ENCODE results near the gene IL1B. TPM values are rescaled to one million over a fixed set of nuclear protein-coding genes. Genes with fewer than 3 reads are reported as not detected.

IL1B gene
- polyA plus RNA-seq, 3 donors from 2014 or later, result 0.31 to 3.7 (median 1.3) TPM

DNA sequence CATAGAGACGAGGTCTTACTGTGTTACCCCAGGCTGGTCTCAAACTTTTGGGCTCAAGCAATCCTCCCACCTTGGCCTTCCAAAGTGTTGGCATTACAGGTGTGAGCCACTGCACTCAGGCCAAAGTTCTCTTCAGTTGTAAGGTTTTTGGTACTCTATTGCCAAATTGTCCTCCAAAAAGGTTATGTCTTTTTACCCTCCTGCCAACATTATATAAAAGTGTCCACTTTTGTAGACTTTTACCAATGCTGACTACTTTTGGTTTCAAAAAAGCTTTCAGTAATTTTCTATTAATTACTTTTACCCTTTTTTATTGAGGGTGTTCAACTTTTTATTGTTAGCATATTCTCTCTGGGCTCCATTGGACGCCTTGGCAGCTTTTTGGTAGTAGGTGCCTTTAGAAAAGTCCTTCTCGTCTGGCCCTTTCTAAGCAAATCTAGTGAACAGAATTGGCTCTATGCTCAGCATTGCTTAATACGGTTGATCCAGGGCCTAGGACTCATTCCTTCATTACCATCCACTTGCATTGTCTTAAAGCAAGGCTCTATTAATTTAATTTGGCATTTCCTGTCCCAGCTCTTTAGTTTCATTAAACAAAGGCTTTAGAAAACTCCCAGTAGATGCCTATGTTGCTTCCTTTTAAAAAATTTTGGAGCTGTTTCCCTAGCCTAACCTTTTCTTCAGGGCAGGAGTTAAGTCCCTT is 35.5 kb downstream of the IL1B start:
- Mint-ChIP-seq H3K36me3 (peaks cover 0 to 4% (median 3%) of the 10 kb centered on the region in 3 donors), H3K27me3 (ENCODE audit: low read depth in 3 of 3) (peaks cover 0 to 3% (median 0%) of the 10 kb centered on the region in 3 donors), H3K4me1 (peaks cover 0 to 7% of the 10 kb centered on the region in 2 donors), H3K4me3 (no peak overlapping the region), H3K9me3 (peaks cover 0 to 4% (median 0%) of the 10 kb centered on the region in 6 donors), H3K27ac (no peak overlapping the region)
- no peak for DNase-seq

DNA sequence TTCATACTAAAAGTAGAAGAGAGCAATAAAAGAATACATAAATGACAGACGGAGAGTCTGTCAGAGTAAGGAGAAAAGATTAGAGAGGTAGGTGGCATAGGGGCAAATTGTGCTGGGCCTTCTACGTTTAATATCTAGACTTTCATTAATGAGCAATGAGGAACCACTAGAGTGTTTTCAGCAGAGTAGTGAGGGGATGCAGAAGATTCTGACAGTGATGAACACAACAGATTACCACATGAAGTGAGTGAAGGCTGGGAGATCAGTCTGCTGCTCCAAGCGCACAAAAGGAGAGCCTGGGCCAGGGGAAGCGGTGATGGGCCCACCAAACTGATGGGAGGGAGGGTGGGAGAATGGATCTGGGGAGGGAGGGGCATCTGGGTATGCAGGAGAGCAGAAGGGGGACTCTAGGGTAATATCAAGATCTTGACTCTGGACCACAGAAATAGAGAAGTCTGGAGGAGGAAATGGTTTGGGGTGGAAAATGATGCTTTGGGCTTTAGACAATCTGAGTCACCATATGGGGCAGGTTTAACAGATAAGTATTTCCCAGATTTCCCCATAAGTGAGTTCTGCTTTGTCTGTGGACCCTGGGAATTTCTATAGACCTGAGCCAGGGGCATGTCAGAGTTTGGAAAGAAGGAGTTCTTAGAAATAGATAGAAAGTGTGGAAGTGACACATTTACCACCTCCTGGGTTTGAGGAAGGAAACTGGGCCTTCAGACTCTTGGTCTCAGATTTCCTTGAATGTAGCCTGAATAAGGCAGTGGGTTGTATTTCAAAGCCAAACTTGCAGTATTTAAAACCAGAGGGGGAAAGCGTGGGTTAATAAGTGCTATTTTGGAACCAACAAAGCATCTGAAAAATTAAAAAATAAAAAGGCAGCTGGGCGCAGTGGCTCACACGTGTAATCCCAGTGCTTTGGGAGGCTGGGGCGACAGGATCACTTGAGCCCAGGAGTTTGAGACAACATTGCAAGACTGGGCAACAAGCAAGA is 37.3 kb downstream of the IL1B start:
- H3K4me1 Mint-ChIP-seq, result peaks cover 8 to 10% of the 10 kb centered on the region in 2 donors
- H3K4me3 Mint-ChIP-seq, result no peak overlapping the region
- H3K27ac Mint-ChIP-seq, result peak overlapping the region in 2 of 6 donors; percentile 6 to 8
- DNase-seq, result no peak
- peaks cover 0 to 2% (median 0%) of the 10 kb centered on the region in 6 donors for H3K9me3 Mint-ChIP-seq
- H3K36me3 Mint-ChIP-seq, result peaks cover 0 to 4% (median 3%) of the 10 kb centered on the region in 3 donors
- peaks cover 0 to under 1% (median 0%) of the 10 kb centered on the region in 3 donors for H3K27me3 Mint-ChIP-seq (ENCODE audit: low read depth in 3 of 3)

DNA sequence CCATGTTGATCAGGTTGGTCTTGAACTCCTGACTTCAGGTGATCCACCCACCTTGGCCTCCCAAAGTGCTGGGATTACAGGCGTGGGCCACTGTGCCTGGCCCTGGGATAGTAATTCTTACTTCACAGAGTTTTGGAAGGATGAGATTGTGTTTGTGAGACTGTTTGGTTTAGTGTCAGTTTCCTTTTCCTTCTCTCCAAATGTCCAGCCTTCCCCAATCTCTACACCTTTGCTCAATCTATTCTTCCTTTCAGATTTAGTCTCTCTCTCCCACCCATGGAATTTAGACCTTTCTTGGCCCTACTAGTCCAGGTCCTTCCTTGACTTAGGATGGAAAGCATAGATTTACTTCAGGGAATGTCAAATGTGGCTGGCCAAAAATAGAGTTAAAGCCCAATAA is 40.1 kb downstream of the IL1B start:
- H3K4me1 Mint-ChIP-seq, result peaks cover 21% of the 10 kb centered on the region in 2 donors
- peaks cover 0 to 4% (median 3%) of the 10 kb centered on the region in 3 donors for H3K36me3 Mint-ChIP-seq
- H3K27me3 Mint-ChIP-seq (ENCODE audit: low read depth in 3 of 3), result peaks cover 0 to 1% (median 0%) of the 10 kb centered on the region in 3 donors
- H3K27ac Mint-ChIP-seq, result no peak overlapping the region
- DNase-seq, result no peak
- H3K4me3 Mint-ChIP-seq, result no peak overlapping the region
- peaks cover 0 to 2% (median 0%) of the 10 kb centered on the region in 6 donors for H3K9me3 Mint-ChIP-seq

DNA sequence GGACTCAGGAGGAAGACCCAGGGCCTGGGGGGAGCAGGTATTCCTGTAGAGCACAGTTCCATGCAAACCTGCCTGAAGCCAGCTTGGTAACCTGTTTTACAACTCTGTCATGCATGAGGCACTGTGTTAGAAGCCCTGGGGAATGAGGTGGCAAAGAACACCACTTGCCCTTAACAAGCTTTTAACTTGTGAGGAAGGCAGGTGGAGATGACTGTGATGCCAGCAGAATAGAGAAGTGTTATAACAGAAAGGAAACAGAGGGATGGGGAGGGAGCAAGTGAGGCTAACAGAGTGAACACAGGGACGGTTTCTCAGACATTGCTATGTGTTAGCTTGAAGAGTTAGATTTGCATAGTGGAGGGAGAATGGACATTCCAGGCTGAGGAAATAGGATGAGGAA is 40.8 kb downstream of the IL1B start:
- no peak overlapping the region for H3K27ac Mint-ChIP-seq
- peaks cover 0 to 2% (median 0%) of the 10 kb centered on the region in 6 donors for H3K9me3 Mint-ChIP-seq
- DNase-seq, result no peak
- no peak overlapping the region for H3K4me3 Mint-ChIP-seq
- H3K4me1 Mint-ChIP-seq, result peaks cover 21% of the 10 kb centered on the region in 2 donors
- peaks cover 0 to 1% (median 0%) of the 10 kb centered on the region in 3 donors for H3K27me3 Mint-ChIP-seq (ENCODE audit: low read depth in 3 of 3)
- peaks cover 0 to 4% (median 3%) of the 10 kb centered on the region in 3 donors for H3K36me3 Mint-ChIP-seq

- Mint-ChIP-seq H3K4me1 (peaks cover 21% of the 10 kb centered on the region in 2 donors), H3K27ac (peak overlapping the region in 2 of 6 donors; percentile 35 to 52), H3K27me3 (ENCODE audit: low read depth in 3 of 3) (peaks cover 0 to 1% (median 0%) of the 10 kb centered on the region in 3 donors), H3K36me3 (peaks cover 0 to 4% (median 0%) of the 10 kb centered on the region in 3 donors), H3K9me3 (no peaks in the 10 kb centered on the region), H3K4me3 (no peak overlapping the region)
- no peak for DNase-seq
Measured at GRCh38 chr2:112794841-112795240, 41.7 kb downstream of the IL1B start.

GRCh38 chr2:112794131-112794733 is 42.3 kb downstream of the IL1B start:
- peaks cover 0 to 1% (median 0%) of the 10 kb centered on the region in 3 donors for H3K27me3 Mint-ChIP-seq (ENCODE audit: low read depth in 3 of 3)
- peaks cover 0 to 4% (median 0%) of the 10 kb centered on the region in 3 donors for H3K36me3 Mint-ChIP-seq
- H3K4me3 Mint-ChIP-seq, result peak overlapping the region in 3 of 5 donors; percentile 0 to 12 (median 4)
- peak; percentile 46 to 58 (median 55) for DNase-seq
- H3K9me3 Mint-ChIP-seq, result no peaks in the 10 kb centered on the region
- H3K27ac Mint-ChIP-seq, result peak overlapping the region; percentile 2 to 42 (median 20)
- H3K4me1 Mint-ChIP-seq, result peaks cover 15 to 21% of the 10 kb centered on the region in 2 donors

- Mint-ChIP-seq H3K9me3 (no peaks in the 10 kb centered on the region), H3K27me3 (ENCODE audit: low read depth in 3 of 3) (peaks cover 0 to 1% (median 0%) of the 10 kb centered on the region in 3 donors), H3K4me3 (no peak overlapping the region), H3K36me3 (peaks cover 0 to 4% (median 0%) of the 10 kb centered on the region in 3 donors), H3K27ac (peak overlapping the region in 5 of 6 donors; percentile 28 to 57 (median 42)), H3K4me1 (peaks cover 14 to 21% of the 10 kb centered on the region in 2 donors)
- DNase-seq, result no peak
Measured at GRCh38 chr2:112793449-112793978, 43.1 kb downstream of the IL1B start.

GRCh38 chr2:112792419-112792818 is 44.2 kb downstream of the IL1B start:
- Mint-ChIP-seq H3K27ac (no peak overlapping the region), H3K4me1 (peaks cover 14 to 21% of the 10 kb centered on the region in 2 donors), H3K36me3 (peaks cover 0 to under 1% (median 0%) of the 10 kb centered on the region in 3 donors)

GRCh38 chr2:112791693-112792230 is 44.8 kb downstream of the IL1B start:
- H3K36me3 Mint-ChIP-seq, result no peaks in the 10 kb centered on the region
- H3K4me1 Mint-ChIP-seq, result peaks cover 14 to 21% of the 10 kb centered on the region in 2 donors
- H3K4me3 Mint-ChIP-seq, result no peak overlapping the region
- no peak for DNase-seq
- H3K27me3 Mint-ChIP-seq (ENCODE audit: low read depth in 3 of 3), result peaks cover 0 to 1% (median 0%) of the 10 kb centered on the region in 3 donors
- no peak overlapping the region for H3K27ac Mint-ChIP-seq
- no peaks in the 10 kb centered on the region for H3K9me3 Mint-ChIP-seq

More at GRCh38 chr2:112792419-112792818, 44.2 kb downstream of the IL1B start:
- H3K27me3 Mint-ChIP-seq (ENCODE audit: low read depth in 3 of 3), result peaks cover 0 to 1% (median 0%) of the 10 kb centered on the region in 3 donors
- H3K9me3 Mint-ChIP-seq, result no peaks in the 10 kb centered on the region
- no peak for DNase-seq
- no peak overlapping the region for H3K4me3 Mint-ChIP-seq

DNA sequence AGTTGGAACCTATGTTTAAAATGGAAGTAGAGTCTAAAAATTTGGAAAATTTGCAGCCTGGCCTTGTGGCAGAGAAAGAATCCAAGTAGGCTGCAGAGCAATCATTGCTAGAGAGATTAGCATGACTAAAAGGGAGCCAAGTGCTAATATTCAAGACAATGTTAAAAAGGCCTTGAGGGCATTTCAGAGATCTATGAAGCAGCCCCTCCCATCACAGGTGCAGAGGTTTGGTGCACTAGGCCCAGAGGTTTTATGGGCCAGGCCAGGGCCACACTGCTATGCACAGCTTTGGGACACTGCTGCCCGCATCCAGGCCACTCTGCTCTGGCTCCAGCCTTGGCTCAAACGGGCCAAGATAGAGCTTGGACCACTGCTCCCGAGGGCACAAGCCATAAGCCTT is 45.6 kb downstream of the IL1B start:
- Mint-ChIP-seq H3K27ac (no peak overlapping the region), H3K36me3 (no peaks in the 10 kb centered on the region)

DNA sequence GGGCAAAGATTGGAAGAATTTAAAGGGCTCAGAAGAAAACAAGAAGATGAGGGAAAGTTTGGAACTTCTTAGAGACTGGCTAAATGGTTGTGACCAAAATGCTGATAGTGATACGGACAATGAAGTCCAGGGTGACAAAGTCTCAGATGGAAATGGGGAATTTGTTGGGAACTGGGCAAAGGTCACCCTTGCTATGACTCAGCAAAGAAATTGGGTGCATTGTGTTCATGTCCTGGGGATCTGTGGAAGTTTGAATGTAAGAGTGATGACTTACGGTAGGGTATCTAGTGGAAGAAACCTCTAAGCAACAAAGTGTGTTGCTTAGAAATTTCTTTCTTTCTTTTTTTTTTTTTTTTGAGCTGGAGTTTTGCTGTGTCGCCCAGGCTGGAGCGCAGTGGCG is 46.3 kb downstream of the IL1B start:
- no peak for DNase-seq
- Mint-ChIP-seq H3K9me3 (no peaks in the 10 kb centered on the region), H3K4me1 (peaks cover 14 to 19% of the 10 kb centered on the region in 2 donors), H3K27me3 (ENCODE audit: low read depth in 3 of 3) (peaks cover 0 to 3% (median 1%) of the 10 kb centered on the region in 3 donors), H3K27ac (no peak overlapping the region), H3K36me3 (no peaks in the 10 kb centered on the region), H3K4me3 (no peak overlapping the region)

More for the DNA sequence above, 45.6 kb downstream of the IL1B start:
- H3K4me3 Mint-ChIP-seq, result no peak overlapping the region
- peaks cover 0 to 1% (median 0%) of the 10 kb centered on the region in 3 donors for H3K27me3 Mint-ChIP-seq (ENCODE audit: low read depth in 3 of 3)
- H3K9me3 Mint-ChIP-seq, result no peaks in the 10 kb centered on the region
- peaks cover 14 to 21% of the 10 kb centered on the region in 2 donors for H3K4me1 Mint-ChIP-seq
- DNase-seq, result no peak

DNA sequence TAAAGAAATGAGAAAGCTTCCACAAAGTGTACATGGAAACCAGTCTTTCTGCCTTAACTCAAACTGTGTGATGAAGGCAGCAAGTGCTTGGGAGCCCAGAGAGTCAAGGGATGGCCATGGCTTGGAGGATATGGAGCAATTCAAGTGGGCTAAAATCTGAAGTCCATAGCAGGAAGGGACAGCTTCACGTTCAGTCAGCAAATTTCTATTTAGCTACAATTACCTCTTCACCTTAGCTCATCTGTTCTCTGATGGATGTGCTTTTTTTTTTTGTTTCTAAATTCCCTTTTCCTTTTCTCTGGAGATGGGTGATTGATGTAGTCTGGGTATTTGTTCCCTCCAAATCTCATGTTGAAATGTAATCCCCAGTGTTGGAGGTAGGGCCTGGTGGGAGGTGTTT is 47.4 kb downstream of the IL1B start:
- Mint-ChIP-seq H3K9me3 (no peaks in the 10 kb centered on the region), H3K4me1 (peaks cover 10 to 12% of the 10 kb centered on the region in 2 donors), H3K27ac (no peak overlapping the region), H3K27me3 (ENCODE audit: low read depth in 3 of 3) (peaks cover 0 to 4% (median 1%) of the 10 kb centered on the region in 3 donors), H3K4me3 (no peak overlapping the region), H3K36me3 (no peaks in the 10 kb centered on the region)
- DNase-seq, result no peak

GRCh38 chr2:112788653-112789052 is 47.9 kb downstream of the IL1B start:
- DNase-seq, result no peak
- Mint-ChIP-seq H3K36me3 (no peaks in the 10 kb centered on the region), H3K4me3 (no peak overlapping the region), H3K4me1 (peaks cover 5 to 8% of the 10 kb centered on the region in 2 donors), H3K27me3 (ENCODE audit: low read depth in 3 of 3) (peaks cover 1 to 4% (median 3%) of the 10 kb centered on the region in 3 donors), H3K27ac (no peak overlapping the region), H3K9me3 (no peaks in the 10 kb centered on the region)

All from immature natural killer cell (primary cell).